Measurements from ENCODE around the gene FKRP.

GRCh38 chr19:46722421-46723022 lies 23.3 kb upstream of the FKRP start:
- TF ChIP-seq CTCF (conservative IDR thresholded peaks at IDR 0.05) (no peak), EZH2 (IDR thresholded peaks at IDR 0.05; ENCODE audit: low read depth) (no peak)

All from PC-9 (cell line).